ENCODE results near the gene RAP1GAP2. TPM values are rescaled to one million over a fixed set of nuclear protein-coding genes. Genes with fewer than 3 reads are reported as not detected.
"Not testable (repeated sequence)": the region's sequence is repeated elsewhere in the genome, so short reads cannot be mapped to it uniquely, and the experiment has no call there.

Gene RAP1GAP2
- polyA plus RNA-seq, 1 experiment, result 2.8 TPM

GRCh38 chr17:2995886-2996809 lies 199.9 kb downstream of the RAP1GAP2 start:
- CTCF ChIA-PET, result no interaction called here

GRCh38 chr17:2996810-2997670 lies 200.8 kb downstream of the RAP1GAP2 start:
- ChIA-PET CTCF (no interaction called here), POLR2A (no interaction called here)
- DNase-seq (ENCODE audit: low read depth, low spot score), result no peak
- Histone ChIP-seq H3K9me3 (ENCODE audit: control insufficient read depth, insufficient read depth, low read length) (no peaks in the 10 kb centered on the region; the same call in 1 of the 2 replicates), H3K27me3 (ENCODE audit: control insufficient read depth, insufficient read depth, low read length) (no peaks in the 10 kb centered on the region), H3K4me3 (ENCODE audit: low read depth, low read length) (no peak overlapping the region), H3K27ac (ENCODE audit: low read depth, low read length) (peak overlapping the region; percentile 57)
- no peak for TF ChIP-seq CTCF (IDR thresholded peaks at IDR 0.05; ENCODE audit: low read depth, low read length)

More at GRCh38 chr17:2995886-2996809, 199.9 kb downstream of the RAP1GAP2 start:
- no peaks in the 10 kb centered on the region for H3K27me3 ChIP-seq (ENCODE audit: control insufficient read depth, insufficient read depth, low read length)
- TF ChIP-seq CTCF (IDR thresholded peaks at IDR 0.05; ENCODE audit: low read depth, low read length), result no peak
- POLR2A ChIA-PET, result no interaction called here
- no peaks in the 10 kb centered on the region; the same call in 1 of the 2 replicates for H3K9me3 ChIP-seq (ENCODE audit: control insufficient read depth, insufficient read depth, low read length)
- H3K4me3 ChIP-seq (ENCODE audit: low read depth, low read length), result no peak overlapping the region
- no peak for DNase-seq (ENCODE audit: low read depth, low spot score)
- H3K27ac ChIP-seq (ENCODE audit: low read depth, low read length), result peak overlapping the region; percentile 57

- H3K27me3 ChIP-seq (ENCODE audit: control insufficient read depth, insufficient read depth, low read length); CTCF ChIA-PET; H3K4me3 ChIP-seq (ENCODE audit: low read depth, low read length); H3K9me3 ChIP-seq (ENCODE audit: control insufficient read depth, insufficient read depth, low read length): not testable (repeated sequence)
- DNase-seq (ENCODE audit: low read depth, low spot score), result peak; percentile 42
- POLR2A ChIA-PET, result interaction anchor here (0.7 kb wide), 1 partner anchor 39 kb away, joined by 3 read pairs; no protein-coding TSS in a partner anchor
- peak overlapping the region; percentile 91 for H3K27ac ChIP-seq (ENCODE audit: low read depth, low read length)
Measured at GRCh38 chr17:2998469-2998901, 202.2 kb downstream of the RAP1GAP2 start.

GRCh38 chr17:3002538-3003295 lies 206.5 kb downstream of the RAP1GAP2 start:
- no peak for DNase-seq (ENCODE audit: low read depth, low spot score)
- H3K27me3 ChIP-seq (ENCODE audit: control insufficient read depth, insufficient read depth, low read length), result no peaks in the 10 kb centered on the region
- no peaks in the 10 kb centered on the region; the same call in 1 of the 2 replicates for H3K9me3 ChIP-seq (ENCODE audit: control insufficient read depth, insufficient read depth, low read length)
- H3K4me3 ChIP-seq (ENCODE audit: low read depth, low read length), result no peak overlapping the region
- CTCF ChIA-PET, result no interaction called here
- no peak overlapping the region for H3K27ac ChIP-seq (ENCODE audit: low read depth, low read length)
- no peak for TF ChIP-seq CTCF (IDR thresholded peaks at IDR 0.05; ENCODE audit: low read depth, low read length)
- POLR2A ChIA-PET, result no interaction called here

Data from AG04450 (cell line).